NCI-H69 (cell line): ENCODE data around the gene CCDC12.
A peak's percentile ranks its signal among the peaks of the same experiment; 100 is the strongest.

ENCODE experiments used
- DNase-seq: peaks from one replicate; lab custom pipeline; 2025; lab: John Stamatoyannopoulos, UW

The CCDC12 gene

GRCh38 chr3:46955801-46956259 lies 20.7 kb downstream of the CCDC12 start:
- DNase-seq: no peak

- DNase-seq: no peak
These were observed 21.4 kb downstream of the CCDC12 start for GRCh38 chr3:46955157-46955556.

- DNase-seq: peak; percentile 85
These were observed 22.4 kb downstream of the CCDC12 start for GRCh38 chr3:46954178-46954577.

GRCh38 chr3:46953234-46954010 lies 23.1 kb downstream of the CCDC12 start:
- DNase-seq: no peak

- no peak for DNase-seq
These were observed 23.7 kb downstream of the CCDC12 start for GRCh38 chr3:46952813-46953212.

GRCh38 chr3:46950650-46951241 lies 25.8 kb downstream of the CCDC12 start:
- no peak for DNase-seq

- DNase-seq: no peak
These were observed 26.4 kb downstream of the CCDC12 start for GRCh38 chr3:46950177-46950576.

GRCh38 chr3:46948830-46949671 lies 27.5 kb downstream of the CCDC12 start:
- peak; percentile 7 for DNase-seq

GRCh38 chr3:46947981-46948791 lies 28.4 kb downstream of the CCDC12 start:
- no peak for DNase-seq

- no peak for DNase-seq
These were observed 29.0 kb downstream of the CCDC12 start for GRCh38 chr3:46947546-46947901.

- DNase-seq: peak; percentile 43
These were observed 29.5 kb downstream of the CCDC12 start for GRCh38 chr3:46946856-46947545.

GRCh38 chr3:46946416-46946815 lies 30.1 kb downstream of the CCDC12 start:
- no peak for DNase-seq

- DNase-seq: no peak
These were observed 32.4 kb downstream of the CCDC12 start for GRCh38 chr3:46944191-46944590.

- DNase-seq: no peak
These were observed 33.0 kb downstream of the CCDC12 start for GRCh38 chr3:46943237-46944187.

GRCh38 chr3:46942481-46943236 lies 33.9 kb downstream of the CCDC12 start:
- DNase-seq: no peak

GRCh38 chr3:46942076-46942475 lies 34.5 kb downstream of the CCDC12 start:
- DNase-seq: no peak

- DNase-seq: no peak
These were observed 36.7 kb downstream of the CCDC12 start for GRCh38 chr3:46939578-46940445.

- no peak for DNase-seq
These were observed 38.4 kb downstream of the CCDC12 start for GRCh38 chr3:46938118-46938517.
